Esophagus muscularis mucosa (tissue), 3 donors: ENCODE measurements around the gene SPPL2B.

Source experiments
- CTCF ChIP-seq, 3 experiments: fragments of 200-600 bp in 2 of 3; fragments of 450-650 bp in 1 of 3; sonication (generic) in 2 of 3; IDR thresholded peaks; one replicate each; pipeline ENCODE4 v1.5.1; 2017 to 2019; ENCODE audit warnings: antibody characterized with exemption in 3 of 3, mild to moderate bottlenecking in 2 of 3, moderate library complexity in 1 of 3
- POLR2A ChIP-seq: fragments of 450-650 bp; IDR thresholded peaks from one replicate; pipeline ENCODE4 v1.6.1; 2017; ENCODE audit warnings: antibody characterized with exemption, moderate library complexity, mild to moderate bottlenecking, low read depth
- POLR2AphosphoS5 ChIP-seq, 2 donors: sonication (generic); formaldehyde crosslinking; IDR thresholded peaks; one replicate each; pipeline ENCODE4 v1.6.1; 2017; ENCODE audit warnings: antibody characterized with exemption in 2 of 2

GRCh38 chr19:2353159-2353886 is 24.8 kb downstream of the SPPL2B start:
- TF ChIP-seq CTCF (IDR thresholded peaks at IDR 0.05), result no peak
- TF ChIP-seq POLR2A, result no peak
- TF ChIP-seq POLR2AphosphoS5 (IDR thresholded peaks at IDR 0.05), result no peak
